OCI-M1 (cell line): ENCODE data around the gene AKAP9.
"Not testable (repeated sequence)": the region's sequence is repeated elsewhere in the genome, so short reads cannot be mapped to it uniquely, and the experiment has no call there.

ENCODE experiments used
- DNase-seq: peaks from one replicate; lab custom pipeline; 2025; lab: John Stamatoyannopoulos, UW

Gene AKAP9

GRCh38 chr7:92134271-92135051 is 193.8 kb downstream of the AKAP9 start, which contains the start of gene CYP51A1:
Gene CYP51A1, minus strand, starts transcription at chr7:92134477. Its CDS starts 113 bp downstream, at chr7:92134364.
- DNase-seq: peak; percentile 100

GRCh38 chr7:92135052-92135889 is 194.6 kb downstream of the AKAP9 start:
- DNase-seq: peak; percentile 99

GRCh38 chr7:92137557-92137956 is 196.9 kb downstream of the AKAP9 start:
- DNase-seq: peak; percentile 89

- peak; percentile 88 for DNase-seq
These were observed 200.5 kb downstream of the AKAP9 start for GRCh38 chr7:92141161-92141560.

GRCh38 chr7:92142791-92143190 is 202.1 kb downstream of the AKAP9 start:
- DNase-seq: not testable (repeated sequence)

- DNase-seq: not testable (repeated sequence)
These were observed 202.7 kb downstream of the AKAP9 start for GRCh38 chr7:92143192-92143880.

GRCh38 chr7:92149736-92150239 is 209.1 kb downstream of the AKAP9 start:
- no peak for DNase-seq

- DNase-seq: no peak
These were observed 209.9 kb downstream of the AKAP9 start for GRCh38 chr7:92150450-92151017.

- no peak for DNase-seq
These were observed 214.6 kb downstream of the AKAP9 start for GRCh38 chr7:92155108-92155739.

- no peak for DNase-seq
These were observed 216.3 kb downstream of the AKAP9 start for GRCh38 chr7:92156990-92157389.

GRCh38 chr7:92158660-92159575 is 218.3 kb downstream of the AKAP9 start:
- peak; percentile 85 for DNase-seq
